Suppressor macrophage treated with lipopolysaccharide for 4 hours (primary cell): ENCODE measurements around the gene TXK.
A peak's percentile ranks its signal among the peaks of the same experiment; 100 is the strongest.

Experiments
- DNase-seq: peaks from one replicate; pipeline ENCODE4 v3.0.0-alpha.2; 2020

TXK gene

GRCh38 chr4:48133669-48134068 lies 381 bp downstream of the TXK start:
- peak; percentile 5 for DNase-seq

GRCh38 chr4:48131736-48132135 lies 2.3 kb downstream of the TXK start:
- DNase-seq = no peak

GRCh38 chr4:48130100-48130499 lies 4.0 kb downstream of the TXK start:
- DNase-seq = no peak

GRCh38 chr4:48129307-48130014 lies 4.6 kb downstream of the TXK start:
- no peak for DNase-seq

- DNase-seq = peak; percentile 67
These were observed 6.2 kb downstream of the TXK start for GRCh38 chr4:48127682-48128404.

- DNase-seq = no peak
These were observed 6.8 kb downstream of the TXK start for GRCh38 chr4:48127231-48127630.

GRCh38 chr4:48126621-48127020 lies 7.4 kb downstream of the TXK start:
- DNase-seq = no peak

- no peak for DNase-seq
These were observed 9.2 kb downstream of the TXK start for GRCh38 chr4:48124870-48125269.

- DNase-seq = no peak
These were observed 11.3 kb downstream of the TXK start for GRCh38 chr4:48122756-48123155.

- DNase-seq = no peak
These were observed 12.9 kb downstream of the TXK start for GRCh38 chr4:48121180-48121579.

- no peak for DNase-seq
These were observed 13.9 kb downstream of the TXK start for GRCh38 chr4:48120132-48120531.

GRCh38 chr4:48119646-48120045 lies 14.4 kb downstream of the TXK start:
- DNase-seq = no peak

- no peak for DNase-seq
These were observed 16.0 kb downstream of the TXK start for GRCh38 chr4:48118081-48118480.

GRCh38 chr4:48116582-48116981 lies 17.5 kb downstream of the TXK start:
- no peak for DNase-seq

- no peak for DNase-seq
These were observed 19.6 kb downstream of the TXK start for GRCh38 chr4:48114412-48114811.

GRCh38 chr4:48112017-48112667 lies 21.9 kb downstream of the TXK start:
- no peak for DNase-seq

GRCh38 chr4:48110452-48110978 lies 23.5 kb downstream of the TXK start:
- DNase-seq = no peak

GRCh38 chr4:48109413-48110263 lies 24.4 kb downstream of the TXK start:
- DNase-seq = peak; percentile 26

GRCh38 chr4:48108309-48109073 lies 25.6 kb downstream of the TXK start:
- no peak for DNase-seq

- no peak for DNase-seq
These were observed 28.8 kb downstream of the TXK start for GRCh38 chr4:48105230-48105629.

GRCh38 chr4:48103483-48104139 lies 30.4 kb downstream of the TXK start:
- DNase-seq = no peak

GRCh38 chr4:48102303-48102702 lies 31.7 kb downstream of the TXK start:
- no peak for DNase-seq
